WI38 (cell line): ENCODE data around the gene PPEF1.

Experiments used
- H3K4me3 ChIP-seq: 2 replicates; pipeline ENCODE4 v1.5.1; 2011; ENCODE audit warnings: low read depth, mild to moderate bottlenecking, control low read depth, low read length
- TF ChIP-seq, protein P1 (sequence below): IDR thresholded peaks from 2 replicates; pipeline ENCODE4 v1.5.1; 2012; ENCODE audit warnings: low read depth, mild to moderate bottlenecking, control low read depth, low read length

PPEF1 gene

GRCh38 chrX:18674417-18674787, 33.0 kb upstream of the PPEF1 start:
- H3K4me3 ChIP-seq = peak overlapping the region; percentile 42
- TF ChIP-seq, protein P1, sequence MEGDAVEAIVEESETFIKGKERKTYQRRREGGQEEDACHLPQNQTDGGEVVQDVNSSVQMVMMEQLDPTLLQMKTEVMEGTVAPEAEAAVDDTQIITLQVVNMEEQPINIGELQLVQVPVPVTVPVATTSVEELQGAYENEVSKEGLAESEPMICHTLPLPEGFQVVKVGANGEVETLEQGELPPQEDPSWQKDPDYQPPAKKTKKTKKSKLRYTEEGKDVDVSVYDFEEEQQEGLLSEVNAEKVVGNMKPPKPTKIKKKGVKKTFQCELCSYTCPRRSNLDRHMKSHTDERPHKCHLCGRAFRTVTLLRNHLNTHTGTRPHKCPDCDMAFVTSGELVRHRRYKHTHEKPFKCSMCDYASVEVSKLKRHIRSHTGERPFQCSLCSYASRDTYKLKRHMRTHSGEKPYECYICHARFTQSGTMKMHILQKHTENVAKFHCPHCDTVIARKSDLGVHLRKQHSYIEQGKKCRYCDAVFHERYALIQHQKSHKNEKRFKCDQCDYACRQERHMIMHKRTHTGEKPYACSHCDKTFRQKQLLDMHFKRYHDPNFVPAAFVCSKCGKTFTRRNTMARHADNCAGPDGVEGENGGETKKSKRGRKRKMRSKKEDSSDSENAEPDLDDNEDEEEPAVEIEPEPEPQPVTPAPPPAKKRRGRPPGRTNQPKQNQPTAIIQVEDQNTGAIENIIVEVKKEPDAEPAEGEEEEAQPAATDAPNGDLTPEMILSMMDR = no peak

- TF ChIP-seq, protein P1 = no peak
- H3K4me3 ChIP-seq = peak overlapping the region; percentile 67
Observed at GRCh38 chrX:18674788-18675735, 32.4 kb upstream of the PPEF1 start.

GRCh38 chrX:18676050-18676449, 31.4 kb upstream of the PPEF1 start:
- H3K4me3 ChIP-seq = no peak overlapping the region
- TF ChIP-seq, protein P1 = no peak

GRCh38 chrX:18676470-18676869, 31.0 kb upstream of the PPEF1 start:
- H3K4me3 ChIP-seq = no peak overlapping the region
- TF ChIP-seq, protein P1 = no peak

DNA sequence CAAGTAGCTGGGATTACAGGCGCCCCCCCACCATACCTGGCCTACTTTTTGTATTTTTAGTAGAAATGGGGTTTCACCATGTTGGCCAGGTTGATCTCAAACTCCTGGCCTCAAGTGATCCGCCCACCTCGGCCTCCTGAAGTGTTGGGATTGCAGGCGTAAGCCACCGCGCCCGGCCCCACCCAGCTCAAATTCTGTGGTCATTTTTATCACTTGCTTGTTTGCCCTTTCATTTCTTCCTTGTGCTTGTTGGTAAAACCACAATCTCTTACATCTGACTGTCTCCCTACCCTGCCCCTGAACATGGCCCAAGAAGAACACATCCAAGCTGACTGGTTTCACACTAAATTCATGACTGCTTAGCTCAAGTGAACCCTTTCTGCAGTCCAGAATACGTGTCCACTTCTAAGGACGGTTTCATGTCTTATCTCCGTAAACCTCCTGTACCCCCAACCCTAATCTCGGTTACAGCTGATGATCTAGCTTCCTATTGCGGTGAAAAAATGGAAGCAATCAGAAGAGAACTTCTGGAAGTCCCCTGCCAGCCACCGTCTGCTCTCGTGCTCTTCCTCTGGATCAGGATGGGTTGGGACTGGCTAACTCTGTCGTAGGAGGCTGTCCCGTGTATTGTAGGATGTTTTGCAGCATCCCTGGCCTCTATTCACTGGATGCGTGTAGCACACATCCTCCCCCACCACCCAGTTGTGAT, 30.1 kb upstream of the PPEF1 start:
- TF ChIP-seq, protein P1 = no peak
- no peak overlapping the region for H3K4me3 ChIP-seq

GRCh38 chrX:18681996-18682395, 25.4 kb upstream of the PPEF1 start:
- TF ChIP-seq, protein P1 = no peak
- H3K4me3 ChIP-seq = no peak overlapping the region

- H3K4me3 ChIP-seq = no peak overlapping the region
- TF ChIP-seq, protein P1 = no peak
Observed at GRCh38 chrX:18682979-18683387, 24.5 kb upstream of the PPEF1 start.
